HepG2 (cell line): ENCODE measurements around the gene HSDL2. TPM values are rescaled to one million over a fixed set of nuclear protein-coding genes. Genes with fewer than 3 reads are reported as not detected.

Source experiments
- ARHGAP35 ChIP-seq: sonication (generic); formaldehyde crosslinking; IDR thresholded peaks from 2 replicates; pipeline ENCODE4 v1.9.0; 2022; ENCODE audit warnings: mild to moderate bottlenecking, inconsistent platforms, moderate library complexity, missing genetic modification reagents, borderline replicate concordance
- ARNT ChIP-seq: fragments of 450-650 bp; IDR thresholded peaks from 2 replicates; pipeline ENCODE4 v1.6.1; 2017
- CBX5 ChIP-seq: sonication (generic); formaldehyde crosslinking; IDR thresholded peaks from 2 replicates; pipeline ENCODE4 v1.4.0; 2020; ENCODE audit warnings: missing genetic modification reagents, borderline replicate concordance
- HMGA1 ChIP-seq: sonication (generic); formaldehyde crosslinking; conservative IDR thresholded peaks from 2 replicates; pipeline ENCODE4 v1.4.0; 2020; ENCODE audit warnings: missing genetic modification reagents
- JARID2 ChIP-seq: sonication (generic); formaldehyde crosslinking; IDR thresholded peaks from 2 replicates; pipeline ENCODE4 v1.8.1; 2023; ENCODE audit warnings: missing genetic modification reagents, inconsistent platforms; ENCODE audit not compliant: insufficient replicate concordance
- NFE2L2 ChIP-seq: fragments of 150-350 bp; IDR thresholded peaks from 2 replicates; pipeline ENCODE4 v1.6.1; 2014; ENCODE audit warnings: low read length
- REST ChIP-seq, 2 experiments: IDR thresholded peaks; 2 replicates each; pipeline ENCODE4 v1.6.1; 2011 to 2012; ENCODE audit warnings: low read length in 2 of 2, borderline replicate concordance in 1 of 2, low read depth in 1 of 2, mild to moderate bottlenecking in 1 of 2, moderate library complexity in 1 of 2
- TBL1XR1 ChIP-seq: fragments of 150-350 bp; IDR thresholded peaks from 2 replicates; pipeline ENCODE4 v1.6.1; 2014; ENCODE audit warnings: borderline replicate concordance, low read length; ENCODE audit not compliant: partially characterized antibody
- TP53 ChIP-seq: sonication (generic); formaldehyde crosslinking; conservative IDR thresholded peaks from 2 replicates; pipeline ENCODE4 v1.4.0; 2020; ENCODE audit warnings: missing genetic modification reagents
- ZBTB3 ChIP-seq: sonication (generic); formaldehyde crosslinking; IDR thresholded peaks from 2 replicates; pipeline ENCODE4 v1.4.0; 2020; ENCODE audit warnings: low read depth, mild to moderate bottlenecking, moderate library complexity, missing genetic modification reagents, borderline replicate concordance
- ZC3H13 ChIP-seq: sonication (generic); formaldehyde crosslinking; IDR thresholded peaks from 2 replicates; pipeline ENCODE4 v1.8.1; 2023; ENCODE audit warnings: mild to moderate bottlenecking, missing genetic modification reagents, moderate library complexity
- ZFP41 ChIP-seq: sonication (generic); formaldehyde crosslinking; IDR thresholded peaks from 2 replicates; pipeline ENCODE4 v1.4.0; 2020; ENCODE audit warnings: mild to moderate bottlenecking, missing genetic modification reagents, borderline replicate concordance
- ZNF274 ChIP-seq: sonication (generic); formaldehyde crosslinking; IDR thresholded peaks from 2 replicates; pipeline ENCODE4 v1.5.1; 2020; ENCODE audit warnings: mild to moderate bottlenecking, missing genetic modification reagents
- ZNF570 ChIP-seq: sonication (generic); formaldehyde crosslinking; IDR thresholded peaks from 2 replicates; pipeline ENCODE4 v1.4.0; 2020; ENCODE audit warnings: mild to moderate bottlenecking, missing genetic modification reagents, borderline replicate concordance
- ZNF616 ChIP-seq: sonication (generic); formaldehyde crosslinking; IDR thresholded peaks from 2 replicates; pipeline ENCODE4 v1.5.0; 2020; ENCODE audit warnings: low read depth, mild to moderate bottlenecking, missing genetic modification reagents
- ZNF747 ChIP-seq: sonication (generic); formaldehyde crosslinking; IDR thresholded peaks from 2 replicates; pipeline ENCODE4 v1.8.1; 2023; ENCODE audit warnings: missing genetic modification reagents, mild to moderate bottlenecking, borderline replicate concordance
- ZNF782 ChIP-seq: sonication (generic); formaldehyde crosslinking; IDR thresholded peaks from 2 replicates; pipeline ENCODE4 v1.4.0; 2020; ENCODE audit warnings: missing genetic modification reagents, mild to moderate bottlenecking, borderline replicate concordance
- polyA plus RNA-seq, 8 experiments: library from polyadenylated mRNA; depleted of rRNA in 3 of 8; stranded (reverse) in 7 of 8; unstranded in 1 of 8; fragments of >200 nt; fragmentation: Illumina TruSeq in 4 of 8; extraction: Trizol in 4 of 8; gene quantifications; 2 replicates each; pipeline versions ENCODE4 v1.2.1 to v1.2.3, GENCODE V29; 2011 to 2016; ENCODE audit warnings: low read depth in 4 of 8, missing spikeins in 1 of 8, mixed read lengths in 1 of 8; ENCODE audit not compliant: insufficient read depth in 1 of 8
- total RNA-seq, 5 experiments: library from RNA; depleted of rRNA; stranded (reverse); fragments of >200 nt; fragmentation: Illumina TruSeq; extraction: Trizol; gene quantifications; 2 replicates each; pipeline ENCODE4 v1.2.3, GENCODE V29; 2016; ENCODE audit warnings: low read depth in 1 of 5
- TF ChIP-seq, protein P1 (sequence below): sonication (generic); formaldehyde crosslinking; IDR thresholded peaks from 2 replicates; pipeline ENCODE4 v1.9.0; 2021; ENCODE audit warnings: missing genetic modification reagents, borderline replicate concordance
- TF ChIP-seq, protein P2 (sequence below): sonication (generic); formaldehyde crosslinking; IDR thresholded peaks from 2 replicates; pipeline ENCODE4 v1.5.0; 2020; ENCODE audit warnings: mild to moderate bottlenecking, missing genetic modification reagents
- TF ChIP-seq, protein P3 (sequence below): sonication (generic); formaldehyde crosslinking; IDR thresholded peaks from 2 replicates; pipeline ENCODE4 v1.8.0; 2022; ENCODE audit warnings: mild to moderate bottlenecking, missing genetic modification reagents

HSDL2 gene
- total and polyA plus RNA-seq, 2 of the 13 experiments (the other 11 are each of a cell fraction or from before 2014, with no cell fraction given) = 55.3 to 80.2 TPM

DNA sequence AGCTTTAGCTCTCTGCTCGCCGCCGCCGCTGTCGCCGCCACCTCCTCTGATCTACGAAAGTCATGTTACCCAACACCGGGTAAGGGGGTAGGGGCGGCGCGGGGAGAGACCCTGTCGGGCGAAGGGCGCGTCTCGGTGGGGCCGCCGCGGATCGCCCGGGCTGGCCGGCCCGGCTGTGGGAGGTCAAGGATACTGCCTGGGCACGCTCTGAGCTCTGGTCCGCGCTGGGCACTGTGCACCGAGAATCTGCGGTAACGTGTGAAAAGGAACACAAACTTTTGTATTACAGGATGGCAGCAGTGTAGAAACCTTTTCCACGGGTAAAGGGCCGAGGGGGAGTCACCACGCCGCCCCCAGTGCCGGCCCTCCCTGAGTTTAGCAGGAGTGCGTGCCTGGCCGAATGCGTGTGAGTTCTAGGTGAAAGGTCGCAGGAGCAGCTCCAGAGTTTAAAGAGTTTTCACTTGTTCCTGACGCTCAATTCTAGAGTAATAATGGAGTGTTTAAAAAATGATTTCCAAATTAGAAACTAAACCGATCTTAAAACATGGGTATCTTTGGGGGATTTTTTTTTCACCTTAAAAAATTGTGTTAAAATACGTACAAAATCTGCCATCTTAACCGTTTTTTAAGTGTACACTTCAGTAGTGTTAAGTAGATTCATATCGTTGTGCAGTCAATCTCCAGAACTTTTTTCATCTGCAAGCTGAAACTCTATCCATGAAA lies at the start of gene HSDL2 (continued):
- TF ChIP-seq REST (IDR thresholded peaks at IDR 0.05; ENCODE audit: borderline replicate concordance in 1 of 2, low read depth in 1 of 2, low read length in 2 of 2) = peak in 1 of 2 experiments; percentile 56; a peak in 1 of 4 replicates
- TF ChIP-seq ZNF274 (CRISPR knock-in tag) = no peak
- TF ChIP-seq ZBTB3 (CRISPR knock-in tag) = no peak
- no peak for TF ChIP-seq ZNF782 (CRISPR knock-in tag)
- TF ChIP-seq CBX5 (CRISPR knock-in tag) = no peak
- TF ChIP-seq, protein P1, sequence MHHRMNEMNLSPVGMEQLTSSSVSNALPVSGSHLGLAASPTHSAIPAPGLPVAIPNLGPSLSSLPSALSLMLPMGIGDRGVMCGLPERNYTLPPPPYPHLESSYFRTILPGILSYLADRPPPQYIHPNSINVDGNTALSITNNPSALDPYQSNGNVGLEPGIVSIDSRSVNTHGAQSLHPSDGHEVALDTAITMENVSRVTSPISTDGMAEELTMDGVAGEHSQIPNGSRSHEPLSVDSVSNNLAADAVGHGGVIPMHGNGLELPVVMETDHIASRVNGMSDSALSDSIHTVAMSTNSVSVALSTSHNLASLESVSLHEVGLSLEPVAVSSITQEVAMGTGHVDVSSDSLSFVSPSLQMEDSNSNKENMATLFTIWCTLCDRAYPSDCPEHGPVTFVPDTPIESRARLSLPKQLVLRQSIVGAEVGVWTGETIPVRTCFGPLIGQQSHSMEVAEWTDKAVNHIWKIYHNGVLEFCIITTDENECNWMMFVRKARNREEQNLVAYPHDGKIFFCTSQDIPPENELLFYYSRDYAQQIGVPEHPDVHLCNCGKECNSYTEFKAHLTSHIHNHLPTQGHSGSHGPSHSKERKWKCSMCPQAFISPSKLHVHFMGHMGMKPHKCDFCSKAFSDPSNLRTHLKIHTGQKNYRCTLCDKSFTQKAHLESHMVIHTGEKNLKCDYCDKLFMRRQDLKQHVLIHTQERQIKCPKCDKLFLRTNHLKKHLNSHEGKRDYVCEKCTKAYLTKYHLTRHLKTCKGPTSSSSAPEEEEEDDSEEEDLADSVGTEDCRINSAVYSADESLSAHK = no peak
- TF ChIP-seq, protein P2, sequence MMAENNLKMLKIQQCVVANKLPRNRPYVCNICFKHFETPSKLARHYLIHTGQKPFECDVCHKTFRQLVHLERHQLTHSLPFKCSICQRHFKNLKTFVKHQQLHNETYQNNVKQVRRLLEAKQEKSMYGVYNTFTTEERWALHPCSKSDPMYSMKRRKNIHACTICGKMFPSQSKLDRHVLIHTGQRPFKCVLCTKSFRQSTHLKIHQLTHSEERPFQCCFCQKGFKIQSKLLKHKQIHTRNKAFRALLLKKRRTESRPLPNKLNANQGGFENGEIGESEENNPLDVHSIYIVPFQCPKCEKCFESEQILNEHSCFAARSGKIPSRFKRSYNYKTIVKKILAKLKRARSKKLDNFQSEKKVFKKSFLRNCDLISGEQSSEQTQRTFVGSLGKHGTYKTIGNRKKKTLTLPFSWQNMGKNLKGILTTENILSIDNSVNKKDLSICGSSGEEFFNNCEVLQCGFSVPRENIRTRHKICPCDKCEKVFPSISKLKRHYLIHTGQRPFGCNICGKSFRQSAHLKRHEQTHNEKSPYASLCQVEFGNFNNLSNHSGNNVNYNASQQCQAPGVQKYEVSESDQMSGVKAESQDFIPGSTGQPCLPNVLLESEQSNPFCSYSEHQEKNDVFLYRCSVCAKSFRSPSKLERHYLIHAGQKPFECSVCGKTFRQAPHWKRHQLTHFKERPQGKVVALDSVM (CRISPR knock-in tag) = no peak
- no peak for TF ChIP-seq ARNT
- TF ChIP-seq TBL1XR1 = no peak
- no peak for TF ChIP-seq ARHGAP35
- TF ChIP-seq ZFP41 (CRISPR knock-in tag) = no peak
- TF ChIP-seq ZNF616 (CRISPR knock-in tag) = no peak
- no peak for TF ChIP-seq ZC3H13
- TF ChIP-seq HMGA1 (CRISPR knock-in tag) = no peak
- TF ChIP-seq, protein P3, sequence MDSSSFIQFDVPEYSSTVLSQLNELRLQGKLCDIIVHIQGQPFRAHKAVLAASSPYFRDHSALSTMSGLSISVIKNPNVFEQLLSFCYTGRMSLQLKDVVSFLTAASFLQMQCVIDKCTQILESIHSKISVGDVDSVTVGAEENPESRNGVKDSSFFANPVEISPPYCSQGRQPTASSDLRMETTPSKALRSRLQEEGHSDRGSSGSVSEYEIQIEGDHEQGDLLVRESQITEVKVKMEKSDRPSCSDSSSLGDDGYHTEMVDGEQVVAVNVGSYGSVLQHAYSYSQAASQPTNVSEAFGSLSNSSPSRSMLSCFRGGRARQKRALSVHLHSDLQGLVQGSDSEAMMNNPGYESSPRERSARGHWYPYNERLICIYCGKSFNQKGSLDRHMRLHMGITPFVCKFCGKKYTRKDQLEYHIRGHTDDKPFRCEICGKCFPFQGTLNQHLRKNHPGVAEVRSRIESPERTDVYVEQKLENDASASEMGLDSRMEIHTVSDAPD (CRISPR knock-in tag) = no peak
- no peak for TF ChIP-seq TP53 (CRISPR knock-in tag)
- no peak for TF ChIP-seq ZNF747 (CRISPR knock-in tag)
- no peak for TF ChIP-seq NFE2L2
- no peak for TF ChIP-seq ZNF570 (CRISPR knock-in tag)
- no peak for TF ChIP-seq JARID2
